Testis (tissue), 3 donors: ENCODE data around the gene CDK16. TPM values are rescaled to one million over a fixed set of nuclear protein-coding genes. Genes with fewer than 3 reads are reported as not detected.

ENCODE experiments used
- DNase-seq: peaks from one replicate; pipeline ENCODE4 v3.0.0-alpha.2; 2019
- H3K27ac ChIP-seq, 2 donors: fragments of 200-600 bp; sonication (generic); one replicate each; pipeline ENCODE4 v1.5.1; 2019
- H3K27me3 ChIP-seq: fragments of 200-600 bp; sonication (generic); one replicate; pipeline ENCODE4 v1.5.1; 2019
- H3K36me3 ChIP-seq: fragments of 200-600 bp; sonication (generic); one replicate; pipeline ENCODE4 v1.5.1; 2017; ENCODE audit warnings: low read depth; ENCODE audit errors: missing control alignments
- H3K4me1 ChIP-seq: fragments of 200-600 bp; sonication (generic); one replicate; pipeline ENCODE4 v1.5.1; 2019
- H3K4me3 ChIP-seq, 2 donors: fragments of 200-600 bp; sonication (generic); one replicate each; pipeline ENCODE4 v1.5.1; 2017 to 2019
- H3K9me3 ChIP-seq: fragments of 200-600 bp; sonication (generic); one replicate; pipeline ENCODE4 v1.5.1; 2017
- CTCF ChIP-seq, 3 experiments: fragments of 450-650 bp in 2 of 3; fragments of 200-600 bp in 1 of 3; sonication (generic) in 1 of 3; IDR thresholded peaks; one replicate each; pipeline ENCODE4 v1.5.1; 2016 to 2019; ENCODE audit warnings: antibody characterized with exemption in 3 of 3, mild to moderate bottlenecking in 2 of 3, moderate library complexity in 1 of 3
- POLR2A ChIP-seq: fragments of 450-650 bp; IDR thresholded peaks from one replicate; pipeline ENCODE4 v1.6.1; 2017; ENCODE audit warnings: antibody characterized with exemption, mild to moderate bottlenecking, moderate library complexity
- WGBS, 2 donors: methylation state at CpG; one replicate each; pipeline ENCODE4 v1.1.5; 2018; 5-methylcytosine and 5-hydroxymethylcytosine counted together
- intact Hi-C: fragments of 100-400 bp; cut with DNase I; formaldehyde crosslinking; loops from one replicate; pipeline ENCODE4 v1.15.1; 2023; ENCODE audit warnings: low total_unique reads
- polyA plus RNA-seq: library from polyadenylated mRNA; stranded (reverse); fragments of 350-450 nt; fragmentation: Illumina TruSeq; extraction: RNeasy Lipid Tissue Mini Kit (QIAGEN cat#74804); gene quantifications from one replicate; pipeline ENCODE4 v1.2.3, GENCODE V29; 2014; ENCODE audit warnings: low read depth, low replicate concordance; ENCODE audit not compliant: insufficient read depth
- total RNA-seq, 2 donors: library from RNA; depleted of rRNA; stranded (reverse); fragments of >200 nt; gene quantifications; one replicate each; pipeline ENCODE4 v1.2.3, GENCODE V29; 2016

CDK16 gene
- total and polyA plus RNA-seq, 3 donors from 2014 or later: 122 to 245 (median 195) TPM

DNA sequence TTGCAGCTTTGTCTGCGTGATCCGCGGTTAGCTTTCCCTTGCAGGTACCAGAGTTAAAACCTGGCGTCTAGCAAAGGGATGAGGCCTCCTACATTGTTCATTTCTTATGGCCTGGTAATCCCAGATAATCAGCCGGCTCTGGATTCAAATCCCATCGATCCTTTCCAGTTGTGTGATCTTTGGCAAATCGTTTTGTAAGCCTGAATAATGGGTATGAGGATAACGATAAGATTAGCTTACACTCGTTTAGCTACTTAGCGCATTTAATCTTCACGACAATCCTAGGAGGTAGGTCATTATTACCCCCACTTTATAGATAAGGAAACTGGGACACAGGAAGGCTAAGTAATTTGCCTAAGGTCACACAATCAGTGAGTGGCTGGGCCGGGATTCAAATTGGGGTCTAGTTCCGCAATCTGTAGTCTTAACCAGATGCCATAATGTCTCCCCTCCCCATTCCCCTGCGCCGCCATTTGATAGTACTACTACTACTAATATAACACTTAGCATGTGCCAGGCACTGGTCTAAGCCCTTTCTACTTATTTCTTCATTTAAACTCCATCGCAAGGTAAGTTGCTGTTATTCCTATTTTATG, 26.6 kb upstream of the CDK16 start:
- Histone ChIP-seq H3K27me3 (no peaks in the 10 kb centered on the region), H3K4me3 (peak overlapping the region in 1 of 2 donors; percentile 63), H3K9me3 (no peaks in the 10 kb centered on the region), H3K36me3 (no peaks in the 10 kb centered on the region), H3K27ac (no peak overlapping the region), H3K4me1 (peaks cover 2% of the 10 kb centered on the region)
- 38 to 68% methylated on average over 6 to 16 of the region's 16 CpGs for WGBS, 2 donors
- TF ChIP-seq CTCF (IDR thresholded peaks at IDR 0.05): no peak
- TF ChIP-seq POLR2A: no peak
- intact Hi-C loops: loop anchor here (10.0 kb wide), 2 partner anchors 183 to 333 kb away; partner anchors contain the start of gene ZNF157
- no peak for DNase-seq

- H3K27me3 ChIP-seq: no peaks in the 10 kb centered on the region
- TF ChIP-seq POLR2A: peak; percentile 48
- peak; percentile 69 to 94 (median 94) for TF ChIP-seq CTCF (IDR thresholded peaks at IDR 0.05)
- no peaks in the 10 kb centered on the region for H3K9me3 ChIP-seq
- peak within 1 kb of the TSS; percentile 69 to 78 for H3K4me3 ChIP-seq
- no peaks in the 10 kb centered on the region for H3K36me3 ChIP-seq
- DNase-seq: peak; percentile 96
- peak within 1 kb of the TSS; percentile 94 to 97 for H3K27ac ChIP-seq
- intact Hi-C loops: loop anchor here (10.0 kb wide), 2 partner anchors 181 to 331 kb away; partner anchors contain the start of gene ZNF157
- WGBS, 2 donors: 1 to 3% methylated on average over 8 to 40 of the region's 50 CpGs
- peaks cover 2% of the 10 kb centered on the region for H3K4me1 ChIP-seq
These were observed 24.8 kb upstream of the CDK16 start, which contains the start of gene UBA1 for GRCh38 chrX:47193475-47194193. UBA1 (plus strand) TSS chrX:47193829; CDS start chrX:47198803, 4,974 bp downstream.

- Histone ChIP-seq H3K27ac (peak overlapping the region; percentile 94 to 97), H3K36me3 (no peaks in the 10 kb centered on the region), H3K27me3 (no peaks in the 10 kb centered on the region), H3K4me1 (peaks cover 2% of the 10 kb centered on the region), H3K4me3 (peak overlapping the region; percentile 69 to 78), H3K9me3 (no peaks in the 10 kb centered on the region)
- intact Hi-C loops: loop anchor here (10.0 kb wide), 2 partner anchors 181 to 331 kb away; partner anchors contain the start of gene ZNF157
- TF ChIP-seq POLR2A (no peak), CTCF (IDR thresholded peaks at IDR 0.05) (no peak)
- DNase-seq: no peak
- WGBS, 2 donors: 0 to 3% methylated on average over 6 to 14 of the region's 14 CpGs
These were observed 24.2 kb upstream of the CDK16 start for GRCh38 chrX:47194194-47194787.

- Histone ChIP-seq H3K4me1 (peaks cover 2% of the 10 kb centered on the region), H3K9me3 (no peaks in the 10 kb centered on the region), H3K27me3 (no peaks in the 10 kb centered on the region), H3K27ac (peak overlapping the region in 1 of 2 donors; percentile 50), H3K4me3 (no peak overlapping the region), H3K36me3 (no peaks in the 10 kb centered on the region)
- DNase-seq: no peak
- 47 to 48% methylated on average over 3 of the region's 3 CpGs for WGBS, 2 donors
- TF ChIP-seq CTCF (IDR thresholded peaks at IDR 0.05): no peak
- TF ChIP-seq POLR2A: no peak
- intact Hi-C loops: loop anchor here (10.0 kb wide), 2 partner anchors 179 to 329 kb away; partner anchors contain the start of gene ZNF157
These were observed 22.4 kb upstream of the CDK16 start for GRCh38 chrX:47196098-47196497.
